Activated T-cell treated with anti-CD3 and anti-CD28 coated beads, Interleukin-2, amount 50 U/mL, for 72 hours (primary cell): Measurements from ENCODE around the gene COL12A1. TPM values are rescaled to one million over a fixed set of nuclear protein-coding genes. Genes with fewer than 3 reads are reported as not detected.

Source experiments
- ATAC-seq, 2 donors: fragments of 150-1000 bp; cut with Tn5 transposase; replicated peaks in 1 of 2; 2 replicates each; pipeline ENCODE4 v1.10.0; 2021; ENCODE audit warnings: moderate library complexity in 2 of 2, mild to moderate bottlenecking in 1 of 2
- DNase-seq, 2 donors: peaks; one replicate each; pipeline ENCODE4 v3.0.0; 2021 to 2022; ENCODE audit warnings: mixed read lengths in 1 of 2
- H3K27ac Mint-ChIP-seq: one replicate; pipeline ENCODE4 v1.8.0; 2022; ENCODE audit warnings: mild to moderate bottlenecking, moderate library complexity, mixed read lengths
- H3K27me3 Mint-ChIP-seq: one replicate; pipeline ENCODE4 v1.8.0; 2022; ENCODE audit warnings: low read depth, mixed read lengths
- H3K36me3 Mint-ChIP-seq, 2 donors: one replicate each; pipeline ENCODE4 v1.8.0; 2022; ENCODE audit warnings: mixed read lengths in 2 of 2, mild to moderate bottlenecking in 1 of 2; ENCODE audit not compliant: insufficient read depth in 2 of 2
- H3K4me1 Mint-ChIP-seq: one replicate; pipeline ENCODE4 v1.8.0; 2022; ENCODE audit warnings: low read depth, mixed read lengths
- H3K4me3 Mint-ChIP-seq, 2 donors: one replicate each; pipeline ENCODE4 v1.8.0; 2022; ENCODE audit warnings: mild to moderate bottlenecking in 2 of 2, mixed read lengths in 2 of 2, moderate library complexity in 2 of 2
- H3K9me3 Mint-ChIP-seq, 2 donors: one replicate each; pipeline ENCODE4 v1.8.0; 2022; ENCODE audit warnings: mixed read lengths in 2 of 2
- total RNA-seq, 2 donors: library from RNA; stranded (reverse); gene quantifications; one replicate each; pipeline ENCODE4 v1.2.3, GENCODE V29; 2022

Gene COL12A1
- total RNA-seq = not detected

- peaks cover 0 to 1% of the 10 kb centered on the region in 2 donors for H3K36me3 Mint-ChIP-seq
- H3K9me3 Mint-ChIP-seq = no peaks in the 10 kb centered on the region
- H3K4me3 Mint-ChIP-seq = peak within 1 kb of the TSS; percentile 73 to 86
- peaks cover 98% of the 10 kb centered on the region for H3K27me3 Mint-ChIP-seq
- H3K27ac Mint-ChIP-seq = no peak within 1 kb of the TSS
- ATAC-seq = peak in 1 of 2 donors; percentile 25
- H3K4me1 Mint-ChIP-seq = peaks cover 62% of the 10 kb centered on the region
- peak; percentile 22 to 32 for DNase-seq
Observed at GRCh38 chr6:75205776-75206575, at the start of gene COL12A1. Gene COL12A1, minus strand, starts transcription at chr6:75206053. Its CDS starts 3,261 bp downstream, at chr6:75202792.

GRCh38 chr6:75250552-75250951 is 44.7 kb upstream of the COL12A1 start:
- H3K9me3 Mint-ChIP-seq = no peaks in the 10 kb centered on the region

DNA sequence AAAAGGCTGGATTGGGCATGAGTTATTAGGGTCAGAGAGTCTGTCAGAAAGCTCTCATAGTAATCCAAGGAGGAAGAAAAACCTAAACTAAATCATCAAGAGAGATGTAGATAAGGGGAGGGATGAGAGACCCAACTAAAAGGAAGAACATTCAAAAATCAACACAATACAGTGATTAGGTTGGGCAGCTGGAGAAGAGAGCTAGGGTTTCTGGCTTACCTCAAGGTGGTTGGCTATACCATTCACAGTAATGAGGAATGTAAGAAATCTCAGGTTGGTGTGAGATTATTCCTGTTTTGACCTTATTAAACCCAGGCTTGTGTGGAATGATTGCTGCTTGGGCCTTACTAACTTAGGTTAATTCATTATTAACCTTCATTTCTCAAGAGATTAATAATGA is 44.0 kb upstream of the COL12A1 start:
- Mint-ChIP-seq H3K36me3 (peaks cover 0 to 1% of the 10 kb centered on the region in 2 donors), H3K4me3 (no peak overlapping the region), H3K27ac (no peak overlapping the region), H3K9me3 (no peaks in the 10 kb centered on the region), H3K4me1 (peaks cover 3% of the 10 kb centered on the region), H3K27me3 (peaks cover 22% of the 10 kb centered on the region)
- ATAC-seq = no peak
- no peak for DNase-seq

More at GRCh38 chr6:75250552-75250951, 44.7 kb upstream of the COL12A1 start:
- peak in 1 of 2 donors; percentile 28 for ATAC-seq
- H3K4me1 Mint-ChIP-seq = no peaks in the 10 kb centered on the region
- no peak overlapping the region for H3K4me3 Mint-ChIP-seq
- peaks cover 14% of the 10 kb centered on the region for H3K27me3 Mint-ChIP-seq
- DNase-seq = no peak
- H3K36me3 Mint-ChIP-seq = peaks cover 0 to 1% of the 10 kb centered on the region in 2 donors
- H3K27ac Mint-ChIP-seq = no peak overlapping the region

GRCh38 chr6:75246386-75246785 is 40.5 kb upstream of the COL12A1 start:
- Mint-ChIP-seq H3K4me3 (no peak overlapping the region), H3K9me3 (no peaks in the 10 kb centered on the region), H3K4me1 (peaks cover 21% of the 10 kb centered on the region), H3K27me3 (peaks cover 24% of the 10 kb centered on the region), H3K27ac (peak overlapping the region; percentile 20), H3K36me3 (peaks cover 2 to 4% of the 10 kb centered on the region in 2 donors)
- DNase-seq (no peak), ATAC-seq (no peak)

DNA sequence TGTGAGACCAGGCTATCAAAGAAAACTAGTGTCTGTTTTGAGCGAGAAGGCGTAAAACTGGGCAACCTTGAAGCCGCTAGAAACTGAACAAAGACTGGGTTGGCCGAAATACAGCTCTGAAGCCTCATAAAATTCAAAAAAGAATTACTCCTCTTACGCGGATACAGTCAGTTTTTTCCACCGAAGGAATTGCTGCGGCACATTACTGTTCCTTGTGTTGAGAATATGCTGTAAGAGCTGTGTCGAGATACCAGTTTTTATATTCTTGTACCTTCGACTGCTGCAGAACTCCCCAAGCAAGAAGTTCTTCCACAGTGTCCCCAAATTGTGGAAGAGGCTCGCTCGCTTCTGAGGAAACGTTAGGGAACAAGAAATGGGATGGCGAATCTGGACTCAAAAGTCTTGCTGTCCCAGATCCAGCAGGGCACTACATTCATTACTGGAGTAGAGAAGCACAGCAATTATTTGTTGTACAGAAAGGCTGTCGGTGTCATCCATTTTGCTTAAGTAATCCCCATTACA is 38.3 kb upstream of the COL12A1 start:
- Mint-ChIP-seq H3K36me3 (peaks cover 5 to 20% of the 10 kb centered on the region in 2 donors), H3K9me3 (no peaks in the 10 kb centered on the region), H3K4me3 (peak overlapping the region; percentile 93 to 96), H3K27me3 (peaks cover 24% of the 10 kb centered on the region), H3K27ac (peak overlapping the region; percentile 99), H3K4me1 (peaks cover 36% of the 10 kb centered on the region)
- ATAC-seq (no peak), DNase-seq (peak in 1 of 2 donors; percentile 15)

GRCh38 chr6:75243333-75244062 is 37.6 kb upstream of the COL12A1 start, which contains the start of gene COX7A2:
Gene COX7A2, minus strand, starts transcription at chr6:75243801. Its CDS starts 67 bp downstream, at chr6:75243734.
- Mint-ChIP-seq H3K27ac (peak within 1 kb of the TSS; percentile 99), H3K4me3 (peak within 1 kb of the TSS; percentile 93 to 96), H3K4me1 (peaks cover 41% of the 10 kb centered on the region), H3K9me3 (no peaks in the 10 kb centered on the region), H3K36me3 (peaks cover 6 to 20% of the 10 kb centered on the region in 2 donors), H3K27me3 (peaks cover 24% of the 10 kb centered on the region)
- DNase-seq = peak; percentile 83 to 89
- ATAC-seq = peak; percentile 92 to 97

GRCh38 chr6:75236630-75237029 is 30.8 kb upstream of the COL12A1 start:
- no peaks in the 10 kb centered on the region for H3K27me3 Mint-ChIP-seq
- DNase-seq = no peak
- H3K4me1 Mint-ChIP-seq = peaks cover 28% of the 10 kb centered on the region
- H3K27ac Mint-ChIP-seq = no peak overlapping the region
- H3K36me3 Mint-ChIP-seq = peaks cover 5 to 22% of the 10 kb centered on the region in 2 donors
- ATAC-seq = no peak
- no peak overlapping the region for H3K4me3 Mint-ChIP-seq
- H3K9me3 Mint-ChIP-seq = no peaks in the 10 kb centered on the region

DNA sequence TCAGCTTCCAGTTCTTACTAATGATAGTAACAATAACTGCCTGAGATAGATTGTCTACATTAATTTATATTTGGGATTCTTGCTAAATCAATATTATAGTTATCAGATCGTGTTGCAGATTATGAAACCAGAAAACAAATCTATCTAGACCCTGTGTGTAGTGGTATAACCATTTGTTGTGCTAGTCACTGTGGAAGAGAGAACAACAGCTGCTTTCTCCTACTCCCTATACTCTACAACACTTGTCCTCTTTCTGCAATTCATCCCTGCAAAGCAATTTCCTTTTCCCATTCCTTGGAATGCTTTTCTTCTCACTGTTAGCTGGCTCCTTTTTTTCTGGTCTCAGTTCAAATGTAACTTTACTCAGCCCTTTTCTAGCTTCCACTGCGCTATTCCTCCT is 29.4 kb upstream of the COL12A1 start:
- H3K4me3 Mint-ChIP-seq = no peak overlapping the region
- H3K9me3 Mint-ChIP-seq = no peaks in the 10 kb centered on the region

GRCh38 chr6:75234126-75234865 is 28.4 kb upstream of the COL12A1 start:
- Mint-ChIP-seq H3K36me3 (peaks cover 2 to 7% of the 10 kb centered on the region in 2 donors), H3K4me1 (peaks cover 13% of the 10 kb centered on the region), H3K27me3 (no peaks in the 10 kb centered on the region), H3K9me3 (no peaks in the 10 kb centered on the region), H3K4me3 (no peak overlapping the region), H3K27ac (no peak overlapping the region)
- ATAC-seq = no peak
- no peak for DNase-seq

More for the DNA sequence above, 29.4 kb upstream of the COL12A1 start:
- Mint-ChIP-seq H3K27me3 (no peaks in the 10 kb centered on the region), H3K27ac (no peak overlapping the region), H3K36me3 (peaks cover 2 to 15% of the 10 kb centered on the region in 2 donors), H3K4me1 (peaks cover 19% of the 10 kb centered on the region)
- DNase-seq = no peak
- ATAC-seq = no peak

- H3K27me3 Mint-ChIP-seq = no peaks in the 10 kb centered on the region
- H3K4me3 Mint-ChIP-seq = no peak overlapping the region
- ATAC-seq (no peak), DNase-seq (no peak)
- no peaks in the 10 kb centered on the region for H3K9me3 Mint-ChIP-seq
- peaks cover 0 to 6% of the 10 kb centered on the region in 2 donors for H3K36me3 Mint-ChIP-seq
- H3K27ac Mint-ChIP-seq = no peak overlapping the region
- H3K4me1 Mint-ChIP-seq = peaks cover 6% of the 10 kb centered on the region
Observed at GRCh38 chr6:75233092-75233615, 27.3 kb upstream of the COL12A1 start.

GRCh38 chr6:75230484-75231325 is 24.9 kb upstream of the COL12A1 start:
- DNase-seq (no peak), ATAC-seq (peak in 1 of 2 donors; percentile 35)
- H3K9me3 Mint-ChIP-seq = no peaks in the 10 kb centered on the region
- H3K27me3 Mint-ChIP-seq = no peaks in the 10 kb centered on the region
- no peaks in the 10 kb centered on the region for H3K36me3 Mint-ChIP-seq
- H3K27ac Mint-ChIP-seq = no peak overlapping the region
- no peak overlapping the region for H3K4me3 Mint-ChIP-seq
- no peaks in the 10 kb centered on the region for H3K4me1 Mint-ChIP-seq
